ENCODE results near the gene IGF1.

- TF ChIP-seq CTCF (IDR thresholded peaks at IDR 0.05) = no peak
- TF ChIP-seq POLR2A (IDR thresholded peaks at IDR 0.05) = no peak
Observed at GRCh38 chr12:102408487-102409297, 71.7 kb downstream of the IGF1 start.

Data from testis (tissue), 2 donors.